GM21360 (cell line): ENCODE data around the gene DPEP3.

Experiments used
- ATAC-seq: cut with Tn5 transposase; IDR thresholded peaks from one replicate; pipeline ENCODE4 v1.9.1; 2021; ENCODE audit warnings: mild to moderate bottlenecking, moderate library complexity; ENCODE audit not compliant: unreplicated experiment

Gene DPEP3

GRCh38 chr16:67967183-67967957 lies 12.9 kb downstream of the DPEP3 start:
- no peak for ATAC-seq

GRCh38 chr16:67966549-67967182 lies 13.6 kb downstream of the DPEP3 start:
- ATAC-seq, result no peak

- ATAC-seq, result no peak
These were observed 14.4 kb downstream of the DPEP3 start for GRCh38 chr16:67965668-67966548.

GRCh38 chr16:67964477-67965131 lies 15.7 kb downstream of the DPEP3 start:
- no peak for ATAC-seq

- ATAC-seq, result no peak
These were observed 16.5 kb downstream of the DPEP3 start for GRCh38 chr16:67963662-67964321.

- ATAC-seq, result no peak
These were observed 17.0 kb downstream of the DPEP3 start for GRCh38 chr16:67963292-67963661.

- ATAC-seq, result no peak
These were observed 18.2 kb downstream of the DPEP3 start for GRCh38 chr16:67962135-67962534.

- ATAC-seq, result no peak
These were observed 18.7 kb downstream of the DPEP3 start for GRCh38 chr16:67961551-67961957.

- no peak for ATAC-seq
These were observed 20.6 kb downstream of the DPEP3 start for GRCh38 chr16:67959536-67960329.

- ATAC-seq, result no peak
These were observed 22.7 kb downstream of the DPEP3 start for GRCh38 chr16:67957622-67958021.

- no peak for ATAC-seq
These were observed 25.7 kb downstream of the DPEP3 start for GRCh38 chr16:67954421-67955196.

- no peak for ATAC-seq
These were observed 26.5 kb downstream of the DPEP3 start for GRCh38 chr16:67953641-67954375.

- ATAC-seq, result no peak
These were observed 28.8 kb downstream of the DPEP3 start for GRCh38 chr16:67951485-67951884.

- no peak for ATAC-seq
These were observed 29.9 kb downstream of the DPEP3 start for GRCh38 chr16:67950335-67950843.

- ATAC-seq, result no peak
These were observed 30.7 kb downstream of the DPEP3 start for GRCh38 chr16:67949645-67950044.

GRCh38 chr16:67948015-67948414 lies 32.3 kb downstream of the DPEP3 start:
- no peak for ATAC-seq

GRCh38 chr16:67946966-67947558 lies 33.2 kb downstream of the DPEP3 start:
- no peak for ATAC-seq

GRCh38 chr16:67946128-67946569 lies 34.1 kb downstream of the DPEP3 start:
- no peak for ATAC-seq
